HG03066 (cell line): ENCODE results near the gene FGGY.
A peak's percentile ranks its signal among the peaks of the same experiment; 100 is the strongest.
"Not testable (repeated sequence)": the region's sequence is repeated elsewhere in the genome, so short reads cannot be mapped to it uniquely, and the experiment has no call there.

Source experiments
- ATAC-seq: cut with Tn5 transposase; IDR thresholded peaks from one replicate; pipeline ENCODE4 v1.9.1; 2021; ENCODE audit warnings: low read depth; ENCODE audit not compliant: unreplicated experiment

FGGY gene

DNA sequence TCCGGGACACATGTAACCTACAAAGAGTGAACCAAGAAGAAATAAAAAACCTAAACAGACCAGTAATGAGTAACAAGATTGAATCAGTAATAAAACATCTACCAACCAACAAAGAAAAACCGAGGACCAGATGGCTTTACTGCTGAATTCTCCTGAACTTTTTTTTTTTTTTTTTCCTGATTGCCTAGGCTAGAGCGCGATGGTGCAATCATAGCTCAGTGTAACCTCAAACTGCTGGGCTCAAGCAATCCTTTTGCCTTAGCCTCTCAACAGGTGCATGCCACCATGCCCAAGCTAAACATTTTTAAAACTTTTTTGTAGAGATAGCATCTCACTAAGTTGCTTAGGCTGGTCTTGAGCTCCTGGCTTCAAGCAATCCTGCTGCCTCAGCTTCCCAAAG lies 11.2 kb upstream of the FGGY start:
- ATAC-seq, result no peak

DNA sequence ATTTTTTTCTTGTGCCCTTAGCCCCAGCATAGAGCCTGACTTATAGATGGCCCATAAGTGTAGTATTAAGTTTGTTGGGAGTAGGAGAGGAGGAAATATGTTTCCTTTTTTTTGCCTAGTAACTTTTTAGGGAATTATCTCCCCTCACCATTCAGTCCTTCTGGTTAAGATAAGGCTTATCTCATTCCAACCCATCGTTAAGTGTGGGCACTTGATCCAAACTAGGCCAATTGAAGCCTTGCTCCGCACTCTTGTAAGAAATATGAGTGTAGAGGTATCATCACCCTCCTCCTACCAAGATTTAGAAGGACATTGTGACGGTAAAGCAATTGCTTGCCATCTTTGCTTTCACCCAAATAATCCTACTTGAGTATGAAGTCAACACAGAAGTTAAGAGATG lies 8.8 kb upstream of the FGGY start:
- no peak for ATAC-seq

DNA sequence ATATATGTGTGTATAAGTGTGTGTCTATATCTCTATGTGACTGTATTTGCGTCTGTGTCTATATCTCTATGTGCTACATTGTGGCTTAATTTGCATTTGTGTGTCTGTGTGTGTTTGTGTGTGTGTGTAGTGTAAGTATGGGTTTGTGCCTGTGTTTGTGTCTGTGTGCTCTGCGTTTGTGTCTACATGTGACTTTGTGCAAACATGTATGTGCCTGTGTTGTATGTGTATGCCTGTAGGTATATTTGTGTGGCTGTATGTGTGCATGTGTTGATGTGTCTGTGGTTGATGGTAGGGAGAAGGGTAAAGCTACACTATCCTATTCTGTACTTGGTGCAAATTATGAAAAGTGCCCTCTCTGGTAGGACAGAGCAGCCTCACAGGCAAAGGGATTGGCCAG lies 7.3 kb upstream of the FGGY start:
- ATAC-seq, result no peak

DNA sequence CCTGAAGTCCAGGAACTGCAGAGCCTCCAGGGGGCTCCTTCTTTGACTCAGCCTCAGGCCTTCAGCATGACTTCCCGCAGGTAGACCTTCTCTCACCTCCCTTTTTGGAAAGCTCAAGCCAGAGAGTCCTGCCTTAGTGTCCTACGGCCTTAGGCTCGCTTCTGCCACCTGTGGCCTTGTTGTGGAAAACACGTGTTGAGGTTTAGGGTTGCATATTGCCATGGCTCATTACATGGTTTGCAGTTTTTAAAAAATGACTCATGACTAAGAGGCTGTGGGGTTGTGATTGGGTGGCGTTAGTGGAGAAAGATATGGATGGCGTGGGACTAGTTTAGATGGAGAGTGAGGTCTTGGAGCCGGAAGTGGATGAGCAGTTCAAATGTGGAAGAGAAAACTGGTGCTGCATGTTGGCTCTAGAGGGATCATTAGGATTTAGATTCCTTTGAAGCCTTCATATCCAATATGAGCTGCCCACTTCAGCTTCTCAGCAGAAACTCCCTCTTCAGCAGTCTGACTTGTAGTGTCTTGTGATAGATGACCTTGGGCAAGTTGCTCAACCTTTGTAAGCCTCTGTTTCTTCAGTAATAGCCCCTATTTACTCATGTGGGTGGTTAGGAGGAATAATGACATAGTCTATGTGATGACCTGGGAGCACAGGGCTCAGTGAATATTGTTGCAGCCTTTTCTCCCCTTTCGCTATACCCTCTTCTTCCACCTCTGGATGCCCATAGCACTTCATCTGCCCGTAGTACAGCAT lies 6.5 kb upstream of the FGGY start:
- peak; percentile 79 for ATAC-seq

DNA sequence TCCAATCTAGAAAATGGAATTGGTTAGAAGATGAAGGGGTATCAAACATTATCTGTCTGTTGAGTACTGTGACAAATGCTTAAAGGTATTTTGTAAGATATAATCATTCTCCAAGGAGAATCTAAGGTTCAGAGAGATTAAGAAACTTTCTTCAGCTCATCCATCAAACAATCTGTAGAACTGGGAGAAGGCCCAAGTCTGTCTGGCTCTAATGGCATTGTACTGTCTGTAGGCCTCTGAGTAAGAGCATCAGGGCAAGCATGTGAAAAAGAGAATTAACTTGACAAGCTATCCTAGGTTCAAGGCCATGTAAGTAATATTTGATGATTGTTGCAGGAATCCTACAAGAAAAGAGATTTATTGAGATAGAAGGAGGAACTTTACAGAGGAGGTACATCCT lies 5.3 kb upstream of the FGGY start:
- ATAC-seq, result no peak

DNA sequence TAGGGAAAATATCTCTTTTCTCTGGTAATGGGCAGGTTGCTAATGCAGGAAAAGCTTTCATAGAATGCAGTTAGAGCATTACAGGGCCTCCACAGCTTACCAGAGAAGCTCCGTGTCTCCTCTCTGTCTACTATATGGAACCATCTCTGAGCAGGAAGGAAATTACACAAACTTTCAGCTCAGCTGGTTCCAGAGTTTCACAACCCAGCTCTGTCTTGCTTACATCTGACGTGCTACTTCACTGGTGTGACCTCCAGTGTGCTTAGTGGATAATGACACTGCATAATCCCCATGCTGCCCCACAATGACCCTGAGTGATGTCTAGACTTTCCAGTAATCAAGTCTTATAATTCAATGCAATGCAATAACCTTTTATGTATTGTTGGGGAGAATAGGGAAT lies 4.3 kb upstream of the FGGY start:
- ATAC-seq, result no peak

DNA sequence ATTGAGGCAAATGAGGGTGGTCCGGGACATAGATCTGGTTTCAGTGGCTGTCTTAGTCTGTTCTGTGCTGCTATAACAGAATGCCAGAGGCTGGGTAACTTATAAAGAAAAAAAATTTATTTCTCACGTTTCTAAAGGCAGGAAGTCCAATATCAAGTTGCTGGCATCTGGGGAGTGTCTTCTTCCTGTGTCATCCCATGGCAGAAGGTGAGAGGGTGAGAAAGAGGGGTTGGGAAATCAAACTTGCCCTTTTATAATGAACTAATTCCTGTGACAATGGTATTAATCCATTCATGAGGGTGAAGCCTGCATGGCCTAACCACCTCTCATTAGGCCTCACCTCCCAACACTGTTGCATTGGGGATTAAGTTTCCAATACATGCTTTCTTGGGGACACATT lies 3.7 kb upstream of the FGGY start:
- no peak for ATAC-seq

DNA sequence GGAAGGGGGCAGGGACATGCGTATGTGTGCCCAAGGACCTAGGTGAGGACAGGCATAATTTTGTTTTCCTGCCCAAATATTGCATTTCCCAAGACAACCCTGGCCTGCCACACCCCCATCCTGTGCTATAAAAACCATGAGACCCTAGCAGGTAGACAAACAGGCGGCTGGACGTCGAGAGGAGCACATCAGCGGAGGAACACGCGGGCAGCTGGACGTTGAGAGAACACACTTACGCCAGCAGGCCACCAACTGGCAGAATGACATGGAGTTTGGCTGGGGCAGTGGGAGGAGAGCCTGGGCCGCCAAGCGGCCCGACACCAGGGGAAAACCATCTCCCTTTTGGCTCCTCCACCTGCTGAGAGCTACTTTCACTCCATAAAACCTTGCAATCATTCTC lies 3.0 kb upstream of the FGGY start:
- ATAC-seq, result no peak

DNA sequence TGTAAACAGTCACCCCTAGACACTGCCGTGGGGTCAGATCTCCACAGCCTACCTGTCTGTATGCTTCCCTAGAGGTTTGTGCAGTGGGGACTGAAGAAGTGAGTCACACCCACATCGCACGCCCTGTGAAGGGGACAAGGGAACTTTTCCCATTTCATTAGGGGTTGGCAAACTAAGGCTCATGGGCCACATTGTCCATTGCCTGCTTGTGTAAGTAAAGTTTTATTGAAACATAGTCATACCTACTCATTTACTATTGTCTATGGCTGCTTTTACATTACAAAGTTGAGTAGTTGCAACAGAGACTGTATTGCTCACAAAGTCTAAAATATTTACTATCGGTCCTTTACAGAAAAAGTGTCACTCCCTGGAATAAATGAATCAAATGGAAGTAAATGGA lies 2.5 kb upstream of the FGGY start:
- no peak for ATAC-seq

DNA sequence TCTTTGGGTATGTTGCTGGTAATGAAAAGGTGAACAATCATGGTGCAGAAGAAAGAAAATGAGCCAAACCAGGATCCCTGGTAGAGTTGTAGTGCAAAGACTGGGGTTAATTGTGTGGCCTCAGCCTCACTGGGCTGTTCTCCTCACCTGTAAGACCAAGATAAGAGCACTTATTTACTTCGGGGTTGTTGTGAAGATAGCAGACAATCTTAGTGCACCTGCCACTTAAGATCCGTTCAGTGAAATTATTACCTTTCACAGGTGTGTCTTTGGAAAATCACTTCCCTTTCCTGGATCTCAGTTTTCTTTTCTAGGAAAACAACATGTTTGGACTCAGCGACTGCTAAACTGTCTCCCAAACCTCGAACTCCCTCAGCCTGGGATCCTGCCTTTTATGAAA lies 1.3 kb upstream of the FGGY start:
- ATAC-seq, result no peak

DNA sequence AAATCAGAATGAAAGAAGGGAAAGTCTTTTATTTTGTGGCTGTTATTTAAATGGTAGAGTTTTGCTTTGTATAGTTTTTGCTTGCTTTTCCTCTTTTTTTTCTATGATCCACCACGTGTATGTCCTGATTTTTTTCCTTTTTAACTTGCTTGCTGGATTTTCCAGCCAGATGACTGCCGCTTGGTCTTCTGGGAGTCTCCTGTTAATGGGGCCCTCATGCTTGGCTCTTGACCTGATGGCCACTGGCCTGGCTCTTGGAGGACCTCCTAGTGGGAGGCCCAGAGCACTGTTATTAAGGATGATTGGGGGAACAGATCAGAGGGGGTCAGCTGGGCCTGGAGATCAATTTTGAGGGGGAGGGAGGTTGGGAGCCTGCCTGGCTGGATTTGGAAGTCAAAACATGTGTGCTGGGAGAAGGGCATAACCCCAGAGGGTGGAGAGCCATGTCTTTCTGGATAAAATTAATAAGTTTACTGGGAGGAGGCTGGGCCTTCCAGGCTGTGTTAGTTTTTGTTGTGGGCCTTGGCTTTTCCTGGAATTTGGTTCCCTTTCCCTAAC lies 1.2 kb downstream of the FGGY start:
- ATAC-seq, result no peak

DNA sequence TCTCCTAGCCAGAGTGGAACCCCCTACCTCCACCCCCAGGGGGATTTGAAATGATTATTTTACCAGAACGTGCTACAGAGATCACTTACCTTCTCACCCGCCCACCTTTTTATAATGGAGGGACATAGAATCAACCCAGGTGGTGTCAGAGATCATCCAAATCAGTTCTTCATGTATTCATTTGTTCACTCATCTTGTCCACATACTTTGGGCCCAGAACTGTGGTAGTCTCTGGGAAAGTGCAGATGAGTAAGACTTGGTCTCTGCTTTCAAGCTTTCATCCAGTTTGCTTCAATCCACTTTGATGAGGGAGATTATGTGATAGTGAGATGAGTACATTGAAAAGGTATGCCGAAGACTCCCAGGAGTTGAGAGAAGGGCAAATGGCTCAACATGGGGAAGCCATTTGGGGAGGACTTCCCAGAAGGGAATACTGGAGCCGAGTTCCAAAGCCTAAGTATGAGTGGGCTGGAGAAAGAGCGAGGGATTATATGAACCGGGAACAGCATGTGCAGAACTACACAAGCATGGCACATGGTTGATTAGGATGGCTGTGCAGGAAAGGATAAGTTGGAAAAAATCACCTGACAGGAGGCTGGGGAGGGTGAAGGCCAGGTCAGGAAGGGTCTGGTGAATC lies 1.9 kb downstream of the FGGY start:
- no peak for ATAC-seq

DNA sequence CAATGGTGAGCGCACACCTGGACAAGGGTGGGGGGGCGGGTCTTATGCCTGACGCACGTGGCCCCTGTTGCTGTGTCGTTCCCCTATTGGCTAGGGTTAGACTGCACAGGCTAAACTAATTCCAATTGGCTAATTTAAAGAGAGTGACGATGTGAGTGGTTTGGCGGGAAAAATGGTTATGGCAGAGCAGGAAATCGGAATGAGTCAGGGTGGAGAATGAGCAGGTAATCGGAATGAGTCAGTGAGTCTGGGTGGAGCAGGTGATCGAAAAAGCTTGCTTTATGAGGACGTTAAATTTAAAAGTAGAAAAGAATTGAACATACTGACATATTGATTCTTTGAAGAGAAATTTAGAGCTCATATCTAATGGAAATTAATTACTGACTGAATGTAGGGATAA lies 2.8 kb downstream of the FGGY start:
- ATAC-seq, result not testable (repeated sequence)

DNA sequence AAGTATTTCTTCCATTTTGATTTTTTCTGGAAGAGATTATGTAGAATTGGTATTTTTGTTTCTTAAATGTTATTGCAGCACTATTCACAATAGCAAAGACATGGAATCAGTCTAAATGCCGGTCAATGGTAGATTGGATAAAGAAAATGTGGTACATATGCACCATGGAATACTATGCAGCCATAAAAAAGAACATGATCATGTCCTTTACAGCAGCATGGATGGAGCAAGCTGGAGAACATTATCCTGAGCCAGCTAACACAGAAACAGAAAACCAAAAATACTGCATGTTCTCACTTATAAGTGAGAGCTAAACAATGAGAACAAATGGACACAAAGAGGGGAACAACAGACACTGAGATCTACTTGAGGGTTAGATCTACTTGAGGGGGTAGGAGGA lies 5.4 kb downstream of the FGGY start:
- ATAC-seq, result no peak

DNA sequence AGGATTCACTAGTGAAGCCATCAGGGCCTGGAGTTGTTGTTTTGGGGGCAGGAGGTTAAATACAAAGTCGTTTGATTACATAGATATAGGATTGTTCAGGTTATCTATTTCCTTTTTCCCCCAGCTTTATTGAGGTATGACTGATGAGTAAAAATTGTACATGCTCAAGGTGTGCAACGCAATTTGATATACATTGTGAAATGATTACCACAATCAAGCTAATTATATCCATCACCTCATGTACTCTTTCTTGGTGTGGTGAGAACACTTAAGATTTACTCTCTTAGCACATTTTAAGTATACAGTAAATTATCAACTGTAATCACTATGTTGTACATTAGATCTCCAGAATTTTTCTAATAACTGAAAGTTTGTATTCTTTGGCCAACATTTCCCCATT lies 6.0 kb downstream of the FGGY start:
- ATAC-seq, result no peak

DNA sequence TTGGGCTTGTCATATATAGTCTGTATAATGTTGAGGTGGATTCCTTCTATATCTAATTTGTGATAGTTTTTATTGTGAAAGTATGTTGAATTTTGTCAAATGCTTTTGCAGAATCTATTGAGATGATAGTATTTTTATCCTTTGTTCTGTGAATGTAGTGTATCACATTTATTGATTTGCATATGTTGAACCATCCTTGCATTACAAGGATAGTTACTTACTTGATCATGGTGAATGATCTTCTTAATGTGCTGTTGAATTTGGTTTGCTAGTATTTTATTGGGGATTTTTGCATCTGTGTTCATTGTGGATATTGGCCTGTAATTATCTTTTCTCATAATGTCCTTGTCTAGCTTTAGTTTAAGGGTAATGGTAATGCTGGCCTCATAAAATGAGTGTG lies 8.3 kb downstream of the FGGY start:
- ATAC-seq, result no peak

DNA sequence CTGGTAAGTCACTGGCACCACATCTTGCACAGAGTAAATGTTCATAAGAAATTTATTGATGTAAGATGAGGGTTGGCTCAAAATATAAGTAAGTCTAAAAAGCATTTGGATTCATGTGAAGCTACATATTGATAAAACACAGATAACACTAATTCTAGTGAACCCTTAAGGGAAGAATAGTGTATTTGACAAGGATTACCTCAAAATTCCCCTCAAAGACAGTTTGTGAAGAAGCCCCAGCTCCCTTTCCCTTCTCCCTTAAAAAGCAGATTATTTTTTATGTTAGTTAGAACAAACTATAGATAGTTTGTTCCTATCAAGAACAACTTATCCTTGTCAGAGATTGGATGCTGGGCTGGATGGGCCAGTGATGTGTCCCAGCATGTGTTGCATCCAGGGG lies 10.7 kb downstream of the FGGY start:
- ATAC-seq, result no peak

DNA sequence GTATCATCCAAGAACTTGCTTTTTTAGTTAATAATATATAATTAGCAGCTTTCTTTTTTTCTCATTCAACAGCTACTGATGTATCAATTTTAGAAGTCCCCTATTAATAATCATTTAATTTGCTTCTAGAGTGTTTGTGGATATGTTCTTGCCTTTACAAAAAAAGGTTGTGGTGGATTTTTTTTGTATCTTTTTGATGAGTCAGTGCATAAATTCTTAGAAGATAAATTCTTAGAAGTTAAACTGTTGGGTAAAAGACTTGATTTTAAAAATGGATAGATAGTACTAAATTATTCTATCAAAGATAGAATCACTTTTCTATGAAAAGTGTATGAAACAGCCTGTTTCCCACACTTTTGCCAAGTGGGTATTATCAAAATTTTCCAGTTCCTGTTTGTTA lies 11.9 kb downstream of the FGGY start:
- no peak for ATAC-seq

DNA sequence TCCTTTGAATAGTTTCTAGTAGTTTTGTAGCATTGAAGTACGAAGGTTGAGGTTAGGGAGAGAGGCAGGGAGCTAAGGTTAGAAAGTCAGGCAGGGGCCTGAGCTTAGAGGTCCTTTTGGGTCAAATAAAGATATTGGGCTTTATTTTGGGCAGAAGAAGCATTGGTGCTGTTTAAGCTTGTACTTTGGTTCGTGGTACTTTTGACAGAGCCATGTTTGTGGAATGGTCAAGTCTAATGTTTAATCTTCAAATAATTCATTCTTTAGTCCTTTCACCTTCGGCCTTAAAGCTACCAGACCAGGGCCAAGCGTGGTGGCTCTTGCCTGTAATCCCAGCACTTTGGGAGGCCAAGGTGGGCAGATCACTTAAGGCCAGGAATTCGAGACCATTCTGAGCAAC lies 12.5 kb downstream of the FGGY start:
- no peak for ATAC-seq

DNA sequence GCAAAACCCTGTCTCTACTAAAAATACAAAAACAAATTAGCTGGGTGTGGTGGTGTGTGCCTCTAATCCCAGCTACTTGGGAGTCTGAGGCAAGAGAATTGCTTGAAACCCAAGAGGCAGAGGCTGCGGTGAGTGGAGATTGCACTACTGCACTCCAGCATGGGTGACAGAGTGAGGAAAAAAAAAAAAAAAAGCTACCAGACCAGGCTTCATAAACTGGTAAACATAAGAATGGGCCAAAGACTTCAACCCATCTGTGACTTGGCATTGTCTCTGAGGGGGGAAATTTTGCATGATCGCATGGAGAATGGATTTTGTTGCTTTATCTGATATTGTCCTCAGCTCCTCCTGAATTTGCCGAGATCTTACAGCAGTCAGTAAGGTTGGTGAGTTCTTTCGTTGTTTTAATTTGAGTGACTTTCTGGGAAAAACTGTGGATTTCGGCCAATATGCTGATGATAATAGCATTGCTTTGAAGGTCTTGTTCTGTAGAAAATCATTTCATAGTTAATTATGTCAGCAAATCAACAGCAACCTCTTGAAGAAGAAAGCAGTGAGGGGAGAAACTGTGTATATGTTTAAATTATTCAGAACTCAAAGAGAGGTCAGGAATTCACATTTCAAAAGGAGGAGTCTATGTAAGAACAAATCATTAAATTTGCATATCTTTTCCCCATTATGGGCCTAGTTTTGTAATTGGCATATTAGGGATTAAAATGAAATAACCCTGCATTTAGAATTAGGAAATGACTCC lies 13.1 kb downstream of the FGGY start:
- no peak for ATAC-seq

DNA sequence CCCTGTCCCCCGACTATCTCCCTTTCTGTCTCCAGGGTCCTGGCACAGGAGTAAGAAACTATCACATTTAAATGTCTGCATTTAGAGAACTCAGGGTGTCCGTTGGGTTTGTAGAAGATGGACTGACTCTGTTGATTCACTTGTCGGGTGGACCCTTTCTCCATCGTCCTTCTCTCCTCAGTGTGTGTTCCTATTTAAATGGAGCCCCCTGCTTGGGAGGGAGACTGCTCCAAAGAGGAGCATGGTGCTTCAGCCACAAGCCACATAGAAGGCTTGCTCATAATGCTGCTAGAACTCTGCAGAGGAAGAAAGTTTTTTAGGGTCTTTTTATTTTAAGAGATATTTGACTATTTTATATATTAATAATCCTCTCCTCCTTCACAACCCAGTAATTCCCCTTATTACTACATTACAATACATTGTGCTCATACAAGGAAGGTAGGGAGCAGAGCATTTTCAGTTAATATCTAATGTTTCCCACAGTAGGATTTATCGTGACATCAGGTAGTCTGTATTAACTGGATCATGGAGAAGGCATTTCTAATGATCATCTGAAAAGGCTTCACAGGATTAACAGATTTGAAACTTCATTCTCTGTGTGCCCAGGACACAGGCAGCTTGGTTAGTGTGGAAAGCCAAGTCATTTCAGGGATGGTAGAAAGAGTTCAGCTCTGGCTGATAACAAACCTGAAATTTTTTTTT lies 13.8 kb downstream of the FGGY start:
- ATAC-seq, result no peak
